Measurements from ENCODE around the gene TDP1. TPM values are rescaled to one million over a fixed set of nuclear protein-coding genes. Genes with fewer than 3 reads are reported as not detected.
"Not testable (repeated sequence)": the region's sequence is repeated elsewhere in the genome, so short reads cannot be mapped to it uniquely, and the experiment has no call there.

TDP1 gene
- total RNA-seq, 1 donor from 2014 or later: 16.8 TPM

- no peak for DNase-seq
Measured at GRCh38 chr14:90049390-90049789, 93.7 kb downstream of the TDP1 start.

GRCh38 chr14:90050271-90050670, 94.5 kb downstream of the TDP1 start:
- DNase-seq: no peak

- DNase-seq: no peak
Measured at GRCh38 chr14:90053044-90053443, 97.3 kb downstream of the TDP1 start.

GRCh38 chr14:90054803-90055202, 99.1 kb downstream of the TDP1 start:
- DNase-seq: no peak

GRCh38 chr14:90056826-90057225, 101.1 kb downstream of the TDP1 start:
- DNase-seq: no peak

GRCh38 chr14:90058876-90059458, 103.2 kb downstream of the TDP1 start:
- DNase-seq: no peak

GRCh38 chr14:90060312-90060964, 104.7 kb downstream of the TDP1 start:
- DNase-seq: peak; percentile 65

GRCh38 chr14:90060965-90061684, 105.4 kb downstream of the TDP1 start:
- no peak for DNase-seq

GRCh38 chr14:90061685-90062126, 106.0 kb downstream of the TDP1 start, which contains the start of gene KCNK13:
TSS of gene KCNK13 (plus strand) at chr14:90061994. CDS start at chr14:90062206, 212 bp downstream.
- DNase-seq: peak; percentile 22

GRCh38 chr14:90062127-90062794, 106.5 kb downstream of the TDP1 start:
- DNase-seq: no peak

GRCh38 chr14:90062822-90063539, 107.3 kb downstream of the TDP1 start:
- DNase-seq: no peak

GRCh38 chr14:90072350-90072749, 116.6 kb downstream of the TDP1 start:
- no peak for DNase-seq

GRCh38 chr14:90079576-90079975, 123.8 kb downstream of the TDP1 start:
- DNase-seq: no peak

GRCh38 chr14:90087433-90087832, 131.7 kb downstream of the TDP1 start:
- DNase-seq: peak; percentile 5

GRCh38 chr14:90088176-90088575, 132.4 kb downstream of the TDP1 start:
- no peak for DNase-seq

- DNase-seq: not testable (repeated sequence)
Measured at GRCh38 chr14:90089486-90089885, 133.8 kb downstream of the TDP1 start.

GRCh38 chr14:90091393-90091792, 135.7 kb downstream of the TDP1 start:
- peak; percentile 83 for DNase-seq

- DNase-seq: no peak
Measured at GRCh38 chr14:90093942-90094595, 138.3 kb downstream of the TDP1 start.
